IMR-90 (cell line): ENCODE results near the gene FOXP1. TPM values are rescaled to one million over a fixed set of nuclear protein-coding genes. Genes with fewer than 3 reads are reported as not detected.

Experiments
- ATAC-seq: fragments of 200-7000 bp; cut with Tn5 transposase; 2 replicates; pipeline ENCODE4 v1.9.1; 2020; ENCODE audit warnings: low read depth, mild to moderate bottlenecking, moderate library complexity
- BruUV-seq: library from RNA; stranded (reverse); fragments of 400-500 nt; replicated peaks from 2 replicates; lab custom pipeline; 2021; lab: Mats Ljungman, UMichigan
- CTCF ChIA-PET: fragments of 300-600 bp; formaldehyde crosslinking; extraction: SDS; loops from one replicate; lab custom pipeline; 2021; ENCODE audit warnings: antibody characterized with exemption; lab: Yijun Ruan, JAX
- POLR2A ChIA-PET: fragments of 300-600 bp; sonication (Branson Sonifier 250); formaldehyde crosslinking; loops from one replicate; lab custom pipeline; 2022; ENCODE audit warnings: antibody characterized with exemption; ENCODE audit not compliant: unreplicated experiment; lab: Charles Lee
- DNase-seq: peaks from one replicate; pipeline ENCODE4 v3.0.0; 2013
- H2AFZ ChIP-seq: replicated peaks from 2 replicates; pipeline ENCODE3; 2013; ENCODE audit warnings: low read length, mild to moderate bottlenecking; ENCODE audit not compliant: poor library complexity
- H2AK5ac ChIP-seq: 2 replicates; pipeline ENCODE4 v1.6.1; 2013; ENCODE audit warnings: low read depth, low read length, inconsistent platforms
- H2AK9ac ChIP-seq: replicated peaks from 2 replicates; pipeline ENCODE3; 2013; ENCODE audit warnings: mild to moderate bottlenecking, low read depth, low read length, moderate library complexity; ENCODE audit not compliant: poor library complexity
- H2BK120ac ChIP-seq: 2 replicates; pipeline ENCODE4 v1.6.1; 2013; ENCODE audit warnings: low read depth, low read length, inconsistent platforms
- H2BK15ac ChIP-seq: 3 replicates; pipeline ENCODE4 v1.6.1; 2013; ENCODE audit warnings: low read depth, low read length, inconsistent platforms
- H2BK20ac ChIP-seq: 2 replicates; pipeline ENCODE4 v1.6.1; 2013; ENCODE audit warnings: low read depth, mild to moderate bottlenecking, inconsistent platforms, low read length, moderate library complexity
- H2BK5ac ChIP-seq: 2 replicates; pipeline ENCODE4 v1.6.1; 2013; ENCODE audit warnings: mild to moderate bottlenecking, low read depth, low read length, inconsistent platforms; ENCODE audit not compliant: poor library complexity, severe bottlenecking
- H3K14ac ChIP-seq: replicated peaks from 2 replicates; pipeline ENCODE4 v1.6.1; 2013; ENCODE audit warnings: low read depth, low read length, inconsistent platforms
- H3K18ac ChIP-seq: 2 replicates; pipeline ENCODE4 v1.6.1; 2013; ENCODE audit warnings: low read depth, low read length, control low read depth
- H3K23ac ChIP-seq: 2 replicates; pipeline ENCODE4 v1.6.1; 2013; ENCODE audit warnings: low read depth, low read length, inconsistent platforms
- H3K27ac ChIP-seq: 2 replicates; pipeline ENCODE4 v1.5.1; 2013; ENCODE audit warnings: mild to moderate bottlenecking, control low read depth, low read length; ENCODE audit not compliant: insufficient read depth
- H3K27me3 ChIP-seq: 2 replicates; pipeline ENCODE4 v1.6.1; 2013; ENCODE audit warnings: low read length; ENCODE audit not compliant: control insufficient read depth, insufficient read depth
- H3K36me3 ChIP-seq: 2 replicates; pipeline ENCODE4 v1.6.1; 2013; ENCODE audit warnings: low read length, mixed read lengths; ENCODE audit not compliant: control insufficient read depth, insufficient read depth
- H3K4ac ChIP-seq: 2 replicates; pipeline ENCODE4 v1.6.1; 2013; ENCODE audit warnings: low read depth, low read length, inconsistent platforms
- H3K4me1 ChIP-seq: 2 replicates; pipeline ENCODE4 v1.6.1; 2013; ENCODE audit warnings: low read length, mixed read lengths; ENCODE audit not compliant: control insufficient read depth, insufficient read depth
- H3K4me2 ChIP-seq: 2 replicates; pipeline ENCODE4 v1.6.1; 2013; ENCODE audit warnings: low read depth, mild to moderate bottlenecking, control low read depth, low read length, moderate library complexity
- H3K4me3 ChIP-seq: 2 replicates; pipeline ENCODE4 v1.5.1; 2013; ENCODE audit warnings: low read depth, mild to moderate bottlenecking, control low read depth, low read length, moderate library complexity; ENCODE audit not compliant: insufficient read depth
- H3K56ac ChIP-seq: 2 replicates; pipeline ENCODE4 v1.6.1; 2013; ENCODE audit warnings: low read length, inconsistent platforms; ENCODE audit not compliant: insufficient read depth; ENCODE audit errors: extremely low read depth
- H3K79me1 ChIP-seq, 2 experiments: 2 replicates each; pipeline ENCODE4 v1.6.1; 2013; ENCODE audit warnings: low read length in 2 of 2, inconsistent platforms in 1 of 2, low read depth in 1 of 2
- H3K9ac ChIP-seq: 2 replicates; pipeline ENCODE4 v1.6.1; 2013; ENCODE audit warnings: low read depth, low read length, control low read depth
- H3K9me1 ChIP-seq: 2 replicates; pipeline ENCODE4 v1.6.1; 2013; ENCODE audit warnings: low read length, inconsistent platforms; ENCODE audit not compliant: insufficient read depth
- H3K9me3 ChIP-seq: 2 replicates; pipeline ENCODE4 v1.6.1; 2013; ENCODE audit warnings: low read length; ENCODE audit not compliant: control insufficient read depth, insufficient read depth
- H4K20me1 ChIP-seq: 2 replicates; pipeline ENCODE4 v1.6.1; 2013; ENCODE audit warnings: low read length, inconsistent platforms; ENCODE audit not compliant: insufficient read depth
- H4K5ac ChIP-seq: 2 replicates; pipeline ENCODE4 v1.6.1; 2013; ENCODE audit warnings: mild to moderate bottlenecking, low read depth, low read length, control low read depth
- H4K8ac ChIP-seq, 2 experiments: 2 replicates each; pipeline ENCODE4 v1.6.1; 2013; ENCODE audit warnings: low read depth in 2 of 2, low read length in 2 of 2, control low read depth in 1 of 2, inconsistent platforms in 1 of 2
- H4K91ac ChIP-seq: 2 replicates; pipeline ENCODE4 v1.6.1; 2013; ENCODE audit warnings: low read depth, low read length, inconsistent platforms; ENCODE audit not compliant: insufficient read depth
- BHLHE40 ChIP-seq: fragments of 150-350 bp; IDR thresholded peaks from 2 replicates; pipeline ENCODE4 v1.6.1; 2016; ENCODE audit warnings: mild to moderate bottlenecking, low read depth, low read length
- CEBPB ChIP-seq: IDR thresholded peaks from 2 replicates; pipeline ENCODE4 v1.6.1; 2012; ENCODE audit warnings: low read depth, low read length, improper control_type of control experiment
- FOS ChIP-seq: fragments of 150-350 bp; IDR thresholded peaks from 2 replicates; pipeline ENCODE4 v1.6.1; 2016; ENCODE audit warnings: low read depth, low read length
- MAFK ChIP-seq: IDR thresholded peaks from 2 replicates; pipeline ENCODE4 v1.6.1; 2012; ENCODE audit warnings: low read depth, low read length, improper control_type of control experiment
- MAZ ChIP-seq: IDR thresholded peaks from 2 replicates; pipeline ENCODE4 v1.6.1; 2012; ENCODE audit warnings: low read depth, mild to moderate bottlenecking, low read length, improper control_type of control experiment, moderate library complexity, borderline replicate concordance
- MXI1 ChIP-seq: IDR thresholded peaks from 2 replicates; pipeline ENCODE4 v1.6.1; 2012; ENCODE audit warnings: low read depth, mild to moderate bottlenecking, low read length, moderate library complexity, borderline replicate concordance
- NFE2L2 ChIP-seq: fragments of 150-350 bp; IDR thresholded peaks from 2 replicates; pipeline ENCODE4 v1.6.1; 2016; ENCODE audit warnings: low read depth, mild to moderate bottlenecking, low read length
- POLR2A ChIP-seq: IDR thresholded peaks from 2 replicates; pipeline ENCODE4 v1.6.1; 2012; ENCODE audit warnings: mild to moderate bottlenecking, low read depth, low read length
- RAD21 ChIP-seq: IDR thresholded peaks from 2 replicates; pipeline ENCODE4 v1.6.1; 2012; ENCODE audit warnings: low read length, improper control_type of control experiment
- RCOR1 ChIP-seq: IDR thresholded peaks from 2 replicates; pipeline ENCODE4 v1.6.1; 2012; ENCODE audit warnings: mild to moderate bottlenecking, low read length, improper control_type of control experiment; ENCODE audit not compliant: insufficient replicate concordance
- RFX5 ChIP-seq: IDR thresholded peaks from 2 replicates; pipeline ENCODE4 v1.8.0; 2012; ENCODE audit warnings: low read depth, mild to moderate bottlenecking, low read length, moderate library complexity
- SMC3 ChIP-seq: fragments of 150-350 bp; IDR thresholded peaks from 2 replicates; pipeline ENCODE4 v1.6.1; 2016; ENCODE audit warnings: low read depth, mild to moderate bottlenecking, antibody characterized with exemption, low read length, moderate library complexity
- WGBS, 2 experiments: methylation state at CpG; one replicate each; pipeline versions ENCODE4 v1.1.5 to v1.1.7; 2013; ENCODE audit warnings: missing lambda C conversion rate in 2 of 2; ENCODE audit not compliant: insufficient read length in 1 of 2; ENCODE audit errors: extremely low coverage in 2 of 2; 5-methylcytosine and 5-hydroxymethylcytosine counted together
- dilution Hi-C: fragments of 300-500 bp; cut with HindIII; formaldehyde crosslinking; loops from one replicate; pipeline ENCODE4 v1.14.3; 2018; ENCODE audit warnings: low sequenced_read_pairs; ENCODE audit not compliant: unreplicated experiment
- in situ Hi-C: fragments of 300-500 bp; cut with MboI; formaldehyde crosslinking; loops from 3 replicates; pipeline ENCODE4 v1.14.3; 2019; ENCODE audit warnings: low sequenced_read_pairs, inconsistent platforms, mixed read lengths
- intact Hi-C: fragments of 100-400 bp; cut with micrococcal nuclease; formaldehyde crosslinking; loops from 2 replicates; pipeline ENCODE4 v1.10.0; 2022
- polyA plus RNA-seq, 3 experiments: library from polyadenylated mRNA; depleted of rRNA; stranded (reverse); fragments of >200 nt; gene quantifications; 2 replicates each; pipeline ENCODE4 v1.2.3, GENCODE V29; 2012; ENCODE audit warnings: low replicate concordance in 1 of 3
- total RNA-seq: library from RNA; depleted of rRNA; stranded (reverse); fragments of >200 nt; gene quantifications from 2 replicates; pipeline ENCODE4 v1.2.3, GENCODE V29; 2012
- TF ChIP-seq, protein P1 (sequence below): conservative IDR thresholded peaks from 2 replicates; pipeline ENCODE4 v1.5.1; 2012; ENCODE audit warnings: mild to moderate bottlenecking, low read depth, low read length, improper control_type of control experiment
- TF ChIP-seq, protein P2 (sequence below): fragments of 150-350 bp; IDR thresholded peaks from 2 replicates; pipeline ENCODE4 v1.6.1; 2017; ENCODE audit warnings: mild to moderate bottlenecking, antibody characterized with exemption, low read length, low read depth

The FOXP1 gene
- total and polyA plus RNA-seq, 2 of the 4 experiments (the other 2 are of a cell fraction): 37.0 to 132 TPM

DNA sequence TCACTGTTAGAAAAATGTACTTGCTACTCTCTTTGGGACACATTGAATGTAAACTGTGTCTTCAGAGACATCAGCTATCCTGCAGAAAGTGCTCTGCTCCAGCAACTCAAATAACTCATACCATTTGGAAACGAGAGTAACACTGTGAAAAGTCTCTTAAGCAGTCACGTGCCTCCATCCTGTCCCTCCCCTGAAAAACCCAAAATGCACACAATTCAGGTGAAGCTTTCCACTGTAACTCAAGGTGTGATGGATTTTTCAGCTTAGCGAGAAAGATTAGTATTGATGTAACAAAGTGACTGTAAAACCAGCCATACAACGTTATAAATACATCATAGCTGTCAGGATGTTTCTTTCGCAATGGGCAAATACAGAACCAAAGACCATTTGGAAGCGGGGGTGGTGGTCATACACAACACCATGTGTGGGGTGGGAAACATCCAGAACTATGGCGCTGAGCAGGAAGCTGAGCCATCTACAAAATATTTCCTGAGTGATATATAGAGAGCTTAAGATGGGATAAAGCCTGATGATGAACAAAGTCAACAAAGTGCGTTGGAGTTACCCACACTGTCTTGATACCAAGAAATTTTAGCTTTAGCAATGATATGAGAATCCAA is 332.3 kb downstream of the FOXP1 start (continued):
- peak; percentile 87 for TF ChIP-seq FOS
- TF ChIP-seq MAFK: peak; percentile 24; the same call in 1 of the 2 replicates

DNA sequence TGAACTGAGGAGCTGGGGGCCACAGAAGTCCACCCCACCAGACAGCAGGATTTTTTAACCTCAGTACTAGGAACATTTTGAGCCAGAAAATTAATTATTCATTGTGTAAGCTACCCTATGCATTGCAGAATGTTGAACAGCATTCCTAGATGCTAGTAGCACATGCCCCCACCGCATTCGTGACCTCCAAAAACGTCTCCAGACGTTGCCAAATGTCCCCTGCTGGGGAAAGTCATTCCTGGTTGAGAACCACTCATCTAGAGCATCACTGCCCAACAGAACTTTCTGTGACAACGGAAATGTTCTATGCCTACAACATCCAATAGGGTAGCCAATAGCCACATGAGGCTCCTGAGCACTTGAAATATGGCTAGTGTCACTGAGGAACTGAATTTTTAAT is 333.5 kb downstream of the FOXP1 start:
- H3K14ac ChIP-seq: 0 out of 2 replicates have a peak overlapping the region, but pooled peaks have one; percentile 16
- CTCF ChIA-PET: interaction anchor here (1.1 kb wide), 1 partner anchor 85 kb away, joined by 4 read pairs; no protein-coding TSS in a partner anchor
- H3K4ac ChIP-seq: peak overlapping the region; percentile 78
- H2BK20ac ChIP-seq: peak overlapping the region; percentile 76; the same call in 1 of the 2 replicates
- intact Hi-C loops (no loop called here), dilution Hi-C loops (no loop called here), in situ Hi-C loops (no loop called here)
- no peaks in the 10 kb centered on the region for H3K27me3 ChIP-seq
- H3K27ac ChIP-seq: no peak overlapping the region
- H4K20me1 ChIP-seq: no peaks in the 10 kb centered on the region
- peak overlapping the region; percentile 32 for H2BK5ac ChIP-seq
- H2BK120ac ChIP-seq: peak overlapping the region; percentile 82
- TF ChIP-seq, protein P1, sequence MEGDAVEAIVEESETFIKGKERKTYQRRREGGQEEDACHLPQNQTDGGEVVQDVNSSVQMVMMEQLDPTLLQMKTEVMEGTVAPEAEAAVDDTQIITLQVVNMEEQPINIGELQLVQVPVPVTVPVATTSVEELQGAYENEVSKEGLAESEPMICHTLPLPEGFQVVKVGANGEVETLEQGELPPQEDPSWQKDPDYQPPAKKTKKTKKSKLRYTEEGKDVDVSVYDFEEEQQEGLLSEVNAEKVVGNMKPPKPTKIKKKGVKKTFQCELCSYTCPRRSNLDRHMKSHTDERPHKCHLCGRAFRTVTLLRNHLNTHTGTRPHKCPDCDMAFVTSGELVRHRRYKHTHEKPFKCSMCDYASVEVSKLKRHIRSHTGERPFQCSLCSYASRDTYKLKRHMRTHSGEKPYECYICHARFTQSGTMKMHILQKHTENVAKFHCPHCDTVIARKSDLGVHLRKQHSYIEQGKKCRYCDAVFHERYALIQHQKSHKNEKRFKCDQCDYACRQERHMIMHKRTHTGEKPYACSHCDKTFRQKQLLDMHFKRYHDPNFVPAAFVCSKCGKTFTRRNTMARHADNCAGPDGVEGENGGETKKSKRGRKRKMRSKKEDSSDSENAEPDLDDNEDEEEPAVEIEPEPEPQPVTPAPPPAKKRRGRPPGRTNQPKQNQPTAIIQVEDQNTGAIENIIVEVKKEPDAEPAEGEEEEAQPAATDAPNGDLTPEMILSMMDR: no peak
- TF ChIP-seq MAZ (no peak), MAFK (no peak), BHLHE40 (no peak), RFX5 (no peak), SMC3 (no peak), NFE2L2 (no peak), CEBPB (no peak), RAD21 (no peak), POLR2A (no peak), FOS (no peak), MXI1 (no peak), RCOR1 (no peak)
- TF ChIP-seq, protein P2, sequence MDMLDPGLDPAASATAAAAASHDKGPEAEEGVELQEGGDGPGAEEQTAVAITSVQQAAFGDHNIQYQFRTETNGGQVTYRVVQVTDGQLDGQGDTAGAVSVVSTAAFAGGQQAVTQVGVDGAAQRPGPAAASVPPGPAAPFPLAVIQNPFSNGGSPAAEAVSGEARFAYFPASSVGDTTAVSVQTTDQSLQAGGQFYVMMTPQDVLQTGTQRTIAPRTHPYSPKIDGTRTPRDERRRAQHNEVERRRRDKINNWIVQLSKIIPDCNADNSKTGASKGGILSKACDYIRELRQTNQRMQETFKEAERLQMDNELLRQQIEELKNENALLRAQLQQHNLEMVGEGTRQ: no peak
- WGBS, 2 experiments: no CpG with 5 or more reads among the region's 5 CpGs
- peak overlapping the region; percentile 43; the same call in 1 of the 2 replicates for H4K91ac ChIP-seq
- no peak overlapping the region for H4K5ac ChIP-seq
- DNase-seq (no peak), ATAC-seq (no peak)
- no TSS peak for BruUV-seq
- no peak overlapping the region for H3K9ac ChIP-seq
- H2AFZ ChIP-seq: no peak overlapping the region
- no peaks in the 10 kb centered on the region for H3K9me3 ChIP-seq
- peaks cover 22 to 53% of the 10 kb centered on the region in 2 experiments; a peak in 3 of 4 replicates for H3K79me1 ChIP-seq
- POLR2A ChIA-PET: no interaction called here
- peak overlapping the region; percentile 71; the same call in 1 of the 3 replicates for H2BK15ac ChIP-seq
- peak overlapping the region; percentile 25 to 51; a peak in 2 of 4 replicates for H4K8ac ChIP-seq
- no peak overlapping the region for H3K56ac ChIP-seq
- no peak overlapping the region for H3K4me2 ChIP-seq
- peaks cover 28% of the 10 kb centered on the region for H3K9me1 ChIP-seq
- peaks cover 28% of the 10 kb centered on the region for H3K4me1 ChIP-seq
- no peak overlapping the region for H3K4me3 ChIP-seq
- H3K23ac ChIP-seq: no peak overlapping the region; the same call in 1 of the 2 replicates
- H2AK9ac ChIP-seq: no peak overlapping the region
- H3K18ac ChIP-seq: peak overlapping the region; percentile 0; the same call in 1 of the 2 replicates
- no peaks in the 10 kb centered on the region for H3K36me3 ChIP-seq
- H2AK5ac ChIP-seq: peak overlapping the region; percentile 63; the same call in 1 of the 2 replicates
